HG02840 (cell line): Measurements from ENCODE around the gene LHFPL3.
A peak's percentile ranks its signal among the peaks of the same experiment; 100 is the strongest.

Experiments used
- ATAC-seq: cut with Tn5 transposase; IDR thresholded peaks from one replicate; pipeline ENCODE4 v1.9.1; 2021; ENCODE audit warnings: mild to moderate bottlenecking, moderate library complexity, moderate number of reproducible peaks; ENCODE audit not compliant: unreplicated experiment, low FRiP score

The LHFPL3 gene

DNA sequence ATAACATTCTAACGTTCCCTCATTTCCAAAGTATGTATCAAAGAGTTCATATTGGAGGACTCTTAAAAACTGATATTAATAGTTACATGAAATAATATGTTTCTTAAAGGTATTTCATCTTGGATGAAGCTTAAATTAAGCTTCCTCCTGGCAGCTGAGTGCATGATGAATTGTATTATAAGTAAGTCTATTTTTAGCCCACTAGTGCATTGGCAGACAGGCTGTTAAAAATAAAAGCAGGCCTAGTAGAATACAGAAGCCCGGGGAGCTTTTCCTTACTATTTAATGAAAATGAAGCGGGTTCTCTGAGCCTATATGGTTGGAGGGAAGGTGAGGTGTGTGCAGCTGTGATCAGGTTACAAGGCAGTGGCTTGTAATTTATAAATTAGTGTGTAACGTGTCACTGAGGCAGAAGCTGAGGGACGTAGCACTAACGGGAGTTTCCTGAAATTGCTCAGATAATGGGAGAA lies 554.9 kb downstream of the LHFPL3 start:
- peak; percentile 7 for ATAC-seq

DNA sequence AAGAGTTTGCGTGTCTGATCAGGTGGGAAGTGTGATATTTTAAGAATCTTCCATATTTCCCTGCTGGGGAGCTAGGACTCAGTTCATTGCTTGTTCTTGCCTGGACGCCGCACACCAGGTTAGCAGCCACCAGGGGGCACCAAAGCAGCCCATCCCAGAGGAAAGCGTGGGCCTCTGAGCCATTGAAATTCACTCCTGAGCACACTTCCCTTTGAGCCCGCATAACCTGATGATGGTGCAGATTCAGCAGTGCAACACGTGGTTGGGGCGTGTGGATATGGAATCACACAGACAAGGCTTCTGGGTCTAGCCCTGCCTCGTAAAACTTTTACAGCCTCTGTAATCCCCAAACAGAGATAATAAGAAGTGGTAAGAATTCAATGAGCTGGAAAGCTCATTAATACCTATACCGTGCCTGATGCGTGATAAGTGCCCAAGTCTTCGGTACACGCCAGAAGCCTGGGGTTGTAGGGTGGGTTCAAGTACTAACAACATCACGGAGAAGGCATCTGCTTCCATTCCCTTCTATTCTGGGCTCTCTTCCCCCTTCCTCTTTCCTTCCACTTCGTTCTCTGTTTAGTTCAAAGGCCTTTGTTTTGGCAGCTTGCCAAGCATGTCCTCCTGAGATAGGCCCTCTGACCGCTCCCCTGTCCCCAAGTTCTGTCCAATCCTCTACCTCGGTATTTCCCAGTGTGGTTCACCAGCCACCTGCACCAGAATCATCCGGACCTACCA lies 555.5 kb downstream of the LHFPL3 start:
- peak; percentile 75 for ATAC-seq

DNA sequence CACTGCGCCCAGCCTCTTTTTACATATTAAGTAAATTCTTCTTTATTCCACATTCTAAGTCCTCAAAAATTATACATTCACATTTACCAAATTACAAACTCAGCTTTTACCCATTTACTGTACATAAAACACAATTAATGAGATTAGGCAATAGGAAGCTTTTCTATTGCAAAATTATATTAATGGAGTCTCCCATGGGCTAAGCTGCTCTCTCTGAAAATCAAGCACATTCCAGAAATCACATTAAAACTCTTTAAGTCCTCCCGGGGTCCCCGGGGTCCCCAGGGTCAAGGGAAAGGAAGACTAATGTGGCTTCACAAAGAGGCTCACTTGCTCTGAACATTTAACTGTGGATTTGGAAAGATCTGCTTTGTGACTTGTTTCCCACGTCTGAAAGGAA lies 558.2 kb downstream of the LHFPL3 start:
- no peak for ATAC-seq

DNA sequence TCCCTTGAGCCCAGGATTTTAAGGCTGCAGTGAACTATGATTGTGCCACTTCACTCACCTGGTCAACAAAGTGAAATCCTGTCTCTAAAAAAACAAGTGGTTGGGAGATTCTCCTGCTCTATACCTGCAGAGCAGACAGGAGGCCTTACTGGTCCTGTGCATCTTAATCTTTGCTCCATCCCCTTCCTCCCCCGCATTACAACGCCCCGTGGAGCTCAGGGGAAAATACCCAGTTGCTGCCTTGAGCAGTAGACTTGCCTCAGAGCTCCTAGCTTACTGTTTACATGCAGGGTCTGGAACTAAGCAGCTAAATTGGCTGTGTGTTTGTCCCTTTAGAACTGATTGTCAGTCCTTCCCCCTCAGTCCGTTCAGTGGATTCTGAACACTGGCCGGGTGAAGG lies 561.8 kb downstream of the LHFPL3 start:
- ATAC-seq, result no peak

DNA sequence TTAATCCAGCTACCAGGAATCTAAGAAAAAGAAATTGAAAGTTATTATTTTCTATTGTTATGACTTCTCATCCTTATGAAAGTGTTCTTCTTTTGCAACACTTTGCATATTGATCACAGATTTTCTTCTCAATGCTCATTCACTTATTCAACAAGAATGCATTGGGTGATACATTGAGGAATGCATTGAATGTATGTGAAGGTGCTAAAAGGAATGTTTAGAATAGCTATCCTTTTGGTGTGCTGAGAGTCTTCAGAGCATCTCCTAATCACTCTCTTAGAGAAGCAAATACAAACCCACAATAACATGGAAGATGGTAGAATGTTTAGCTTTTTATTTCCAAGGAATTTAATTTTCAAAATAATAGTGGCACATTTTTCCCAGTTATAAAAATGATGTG lies 563.5 kb downstream of the LHFPL3 start:
- ATAC-seq, result no peak

DNA sequence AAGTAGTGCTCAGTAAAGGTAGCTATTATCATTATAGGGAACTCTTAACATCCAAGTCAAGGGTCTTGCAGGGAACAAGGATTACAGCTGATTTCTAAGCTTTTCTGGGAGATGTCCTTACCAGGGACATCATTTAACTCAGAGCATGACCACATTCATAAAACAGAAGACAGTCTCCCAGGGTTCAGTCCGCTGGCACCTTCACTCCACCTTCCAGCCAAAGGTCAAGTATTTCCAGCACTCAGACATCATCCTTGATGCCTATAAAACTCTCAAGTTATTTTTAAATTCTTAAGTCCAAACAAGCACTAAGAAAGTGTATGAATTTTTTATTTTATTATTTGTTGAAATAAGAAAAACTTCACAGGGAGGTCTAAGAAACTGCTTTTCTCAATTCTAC lies 565.9 kb downstream of the LHFPL3 start:
- no peak for ATAC-seq

DNA sequence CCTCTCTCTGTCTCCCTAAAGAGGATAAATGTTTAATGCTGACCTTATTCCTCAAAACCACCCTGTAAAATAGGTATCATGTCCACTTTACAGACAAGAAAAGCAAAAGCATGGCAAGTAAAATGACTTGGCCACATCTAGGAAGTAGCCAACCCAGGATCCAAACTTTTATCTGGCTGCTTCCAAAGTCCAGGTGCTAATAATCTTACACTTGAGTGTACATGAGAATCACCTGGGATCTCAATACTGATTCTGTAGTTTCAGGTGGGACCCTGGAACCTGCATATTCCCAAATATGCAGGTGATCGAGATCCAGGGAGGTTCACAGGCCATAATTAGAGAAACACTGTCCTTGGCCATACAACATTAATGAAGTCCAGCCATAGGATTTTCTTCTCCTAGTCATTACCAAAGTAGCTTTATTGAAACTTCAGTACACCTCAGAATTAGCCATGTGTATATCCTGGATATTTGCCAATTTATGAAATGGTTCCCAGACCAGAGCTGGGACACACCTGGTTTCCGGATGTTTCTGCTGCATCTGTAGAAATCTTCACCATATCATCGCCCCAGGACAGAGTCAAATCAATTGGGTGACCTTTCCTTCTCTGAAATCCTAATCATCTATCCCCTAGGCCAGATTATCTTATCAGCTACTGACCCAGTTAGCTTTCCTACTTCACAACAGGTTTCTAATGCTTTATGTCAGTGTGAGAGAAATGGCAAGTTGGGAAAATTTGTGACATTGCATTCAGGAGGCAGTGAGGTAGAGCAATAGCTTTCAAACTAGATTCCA lies 566.5 kb downstream of the LHFPL3 start:
- no peak for ATAC-seq

DNA sequence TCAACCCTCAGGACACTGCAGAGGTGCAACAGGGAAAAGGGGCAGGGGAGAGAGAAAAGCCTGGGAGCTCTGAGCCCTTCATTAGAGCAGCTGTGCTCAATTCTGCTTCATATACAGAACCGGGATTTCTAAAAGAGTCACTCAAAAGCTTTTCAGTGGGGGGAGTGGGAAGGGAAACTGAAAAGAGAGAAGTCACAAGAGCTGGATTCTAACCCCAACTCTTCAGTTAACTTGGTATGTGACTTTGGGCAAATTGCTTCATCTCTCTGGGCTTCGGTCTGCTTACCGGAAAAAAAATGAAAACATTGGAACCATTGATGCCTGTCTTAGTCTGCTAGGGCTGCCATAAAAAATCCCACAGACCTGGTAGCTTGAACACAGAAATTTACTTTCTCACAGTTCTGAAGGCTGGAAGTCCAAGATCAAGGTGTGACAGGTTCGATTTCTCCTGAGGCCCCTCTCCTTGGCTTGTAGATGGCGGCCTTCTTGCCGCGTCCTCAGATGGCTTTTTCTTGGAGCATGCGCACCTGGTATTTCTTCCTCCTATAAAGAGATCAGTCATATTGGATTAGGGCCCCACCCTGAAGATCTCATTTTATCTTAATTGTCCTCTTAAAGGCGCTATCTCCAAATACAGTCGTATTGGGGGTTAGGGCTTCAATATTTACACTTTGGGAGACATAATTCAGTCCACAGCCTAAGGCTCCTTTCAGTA lies 567.3 kb downstream of the LHFPL3 start:
- ATAC-seq, result no peak

DNA sequence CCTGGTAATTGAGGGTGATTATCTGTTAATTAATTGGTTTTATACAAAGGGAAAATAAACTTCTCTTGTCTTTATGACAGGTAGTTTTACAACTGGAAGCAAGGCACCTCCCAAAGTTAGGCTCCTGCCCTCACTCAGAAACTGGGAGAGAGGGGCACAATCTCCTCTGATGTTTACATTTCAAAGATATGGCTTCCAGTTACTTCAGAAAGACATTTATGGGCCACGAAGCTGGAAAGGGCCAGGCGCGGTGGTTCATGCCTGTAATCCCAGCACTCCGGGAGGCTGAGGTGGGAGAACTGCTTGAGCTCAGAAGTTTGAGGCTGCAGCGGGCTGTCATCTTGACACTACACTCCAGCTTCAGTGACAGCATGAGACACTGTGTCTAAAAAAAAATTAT lies 570.0 kb downstream of the LHFPL3 start:
- ATAC-seq, result no peak

DNA sequence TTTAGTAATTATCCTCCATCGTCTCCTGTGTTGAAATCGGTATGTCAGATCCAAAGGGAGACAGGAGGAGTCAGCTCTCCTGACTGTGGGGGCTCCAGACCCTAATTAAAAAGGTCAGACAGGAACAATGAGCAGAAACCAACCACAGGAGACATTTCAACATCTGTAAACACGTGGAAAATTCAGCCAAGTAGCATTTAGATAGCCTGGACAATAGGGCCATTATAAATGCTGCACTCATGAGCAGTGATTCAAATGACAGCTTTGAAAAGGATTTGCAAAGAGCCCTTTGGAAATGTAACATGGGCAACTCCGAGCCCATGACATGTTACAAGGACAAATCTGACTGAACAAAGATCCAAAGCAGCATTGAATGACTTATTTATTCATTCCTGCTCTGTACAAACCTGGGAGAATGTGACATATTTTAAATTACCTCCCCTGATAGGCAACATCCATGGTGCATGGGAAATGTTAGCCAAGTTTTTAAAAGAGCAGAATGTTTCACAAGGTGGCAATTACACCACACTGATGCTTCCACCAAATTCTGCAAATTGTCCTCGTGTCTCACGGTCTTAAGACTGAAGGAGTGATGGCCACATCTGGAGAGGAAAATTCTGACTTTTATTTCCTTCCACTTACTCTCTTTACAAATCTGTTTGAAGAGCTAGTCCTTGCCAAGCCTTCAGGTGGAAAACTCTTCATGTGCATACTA lies 572.3 kb downstream of the LHFPL3 start:
- no peak for ATAC-seq

DNA sequence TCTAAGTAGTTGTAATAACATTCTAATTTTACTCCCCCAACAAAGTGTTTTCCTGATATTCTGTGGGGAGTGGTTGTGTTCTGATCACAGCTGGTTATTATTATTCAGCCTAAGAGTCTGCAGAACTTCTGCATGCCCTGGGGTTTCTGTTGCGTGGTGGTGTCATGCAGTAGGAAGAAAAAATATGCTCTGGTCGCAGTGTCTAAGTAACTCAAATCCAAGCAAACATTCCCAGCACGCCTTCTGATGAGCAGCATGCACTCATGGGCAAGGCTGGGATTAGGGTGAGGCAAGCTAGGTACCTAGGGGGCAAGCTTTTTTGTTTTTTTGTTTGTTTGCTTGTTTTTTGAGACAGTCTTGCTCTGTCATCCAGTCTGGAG lies 572.8 kb downstream of the LHFPL3 start:
- ATAC-seq, result no peak

DNA sequence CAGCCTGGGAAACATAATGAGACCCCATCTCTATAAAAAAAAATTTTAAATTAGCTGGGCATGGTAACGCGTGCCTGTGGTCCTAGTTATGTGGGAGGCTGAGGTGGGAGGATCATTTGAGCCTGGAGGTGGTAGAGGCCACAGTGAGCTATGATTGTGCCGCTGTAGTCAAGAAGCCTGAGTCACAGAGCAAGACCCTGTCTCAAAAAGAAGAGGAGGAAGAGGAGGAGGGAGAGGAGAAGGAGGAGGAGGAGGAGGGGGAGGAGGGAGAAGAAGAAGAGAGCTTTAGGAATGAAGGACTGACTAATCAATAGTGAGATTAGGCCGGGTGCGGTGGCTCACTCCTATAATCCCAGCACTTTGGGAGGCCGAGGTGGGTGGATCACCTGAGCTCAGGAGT lies 573.8 kb downstream of the LHFPL3 start:
- ATAC-seq, result no peak

DNA sequence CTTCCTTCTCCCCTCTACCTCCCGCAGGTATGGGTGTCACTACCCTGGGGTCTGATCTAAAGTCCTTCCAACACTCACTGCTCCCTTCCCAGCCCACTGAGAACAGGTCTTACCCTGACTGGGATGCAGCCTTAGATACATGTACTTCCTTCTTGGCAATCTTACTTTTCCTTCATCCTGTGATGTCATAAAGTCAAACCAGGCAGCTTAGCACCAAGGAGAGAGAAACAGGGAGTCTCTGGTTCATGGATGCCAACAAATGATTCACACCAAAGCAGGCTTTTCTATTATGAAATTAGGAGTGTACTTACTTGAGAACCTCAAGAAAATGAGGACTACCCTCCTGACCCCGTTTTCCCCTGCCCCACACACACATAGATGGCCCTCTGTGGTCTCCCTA lies 574.6 kb downstream of the LHFPL3 start:
- ATAC-seq, result no peak

DNA sequence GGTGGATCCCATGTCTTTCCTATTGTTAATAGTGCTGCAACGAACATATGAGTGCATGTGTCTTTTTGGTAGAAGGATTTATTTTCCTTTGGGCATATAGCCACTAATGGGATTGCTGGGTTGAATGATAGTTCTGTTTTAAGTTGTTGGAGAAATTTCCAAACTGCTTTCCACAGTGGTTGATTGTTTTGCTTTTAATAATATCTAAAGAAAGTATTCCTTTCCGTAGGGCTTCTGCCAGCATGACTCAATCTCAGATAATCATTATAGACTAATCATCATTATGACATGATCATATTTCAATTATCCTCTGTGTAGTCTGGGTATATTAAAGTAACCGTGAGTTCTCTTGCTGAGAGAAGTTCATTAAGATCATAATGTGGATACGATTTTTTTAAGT lies 575.4 kb downstream of the LHFPL3 start:
- no peak for ATAC-seq

DNA sequence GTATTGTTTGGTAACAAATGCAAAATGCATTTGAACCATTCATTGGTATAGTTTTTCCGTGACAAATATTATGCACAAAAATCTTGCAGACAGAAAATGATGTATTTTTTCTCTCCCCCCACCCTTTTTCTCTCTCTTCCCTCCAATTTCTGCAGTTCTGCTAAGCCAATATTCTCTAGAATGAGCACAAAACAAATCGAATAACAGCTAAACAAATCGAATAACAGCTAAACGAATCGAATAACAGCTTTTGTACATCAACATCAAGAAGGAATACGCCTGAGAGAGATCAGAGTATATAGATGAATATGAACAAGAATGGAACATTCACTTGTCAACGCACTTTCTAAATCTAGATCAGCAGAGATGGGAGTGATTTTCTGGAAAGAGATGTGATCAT lies 577.6 kb downstream of the LHFPL3 start:
- ATAC-seq, result no peak

DNA sequence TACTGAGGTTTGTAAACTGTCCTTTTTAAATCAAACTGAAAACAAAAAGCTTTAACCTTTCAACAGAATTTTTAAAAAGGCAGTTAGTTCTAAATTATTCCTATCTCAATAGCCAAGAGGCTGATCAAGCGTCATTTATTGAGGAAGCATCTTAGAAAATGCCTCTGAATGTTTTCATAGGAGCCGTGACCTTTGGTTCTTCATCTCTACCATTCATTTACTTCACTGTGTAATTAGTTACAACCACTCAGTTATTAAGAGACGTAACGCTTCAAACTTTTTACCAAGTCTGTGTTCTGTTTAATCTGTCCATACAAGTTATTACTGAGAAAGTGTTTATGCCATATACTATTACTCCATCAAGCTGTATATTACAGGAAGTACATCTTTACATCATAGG lies 578.2 kb downstream of the LHFPL3 start:
- no peak for ATAC-seq

DNA sequence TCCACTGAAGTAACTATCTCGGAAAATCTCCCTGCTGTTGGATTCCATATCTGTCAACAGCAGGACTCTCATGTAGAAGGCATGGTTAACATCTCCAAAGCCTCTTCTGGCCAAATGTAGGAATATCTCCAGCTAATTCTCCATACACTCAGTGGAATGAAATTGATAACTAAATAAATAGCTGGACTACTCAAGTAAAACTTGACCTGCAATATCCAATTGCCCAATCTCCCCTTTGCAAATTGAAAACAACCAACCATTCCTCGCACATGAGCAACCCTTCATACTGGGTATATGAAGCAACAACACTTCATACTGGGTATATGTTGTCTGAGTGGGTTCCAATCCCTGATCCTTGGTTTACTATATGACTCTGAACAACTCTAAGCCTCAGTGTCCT lies 580.2 kb downstream of the LHFPL3 start:
- no peak for ATAC-seq

DNA sequence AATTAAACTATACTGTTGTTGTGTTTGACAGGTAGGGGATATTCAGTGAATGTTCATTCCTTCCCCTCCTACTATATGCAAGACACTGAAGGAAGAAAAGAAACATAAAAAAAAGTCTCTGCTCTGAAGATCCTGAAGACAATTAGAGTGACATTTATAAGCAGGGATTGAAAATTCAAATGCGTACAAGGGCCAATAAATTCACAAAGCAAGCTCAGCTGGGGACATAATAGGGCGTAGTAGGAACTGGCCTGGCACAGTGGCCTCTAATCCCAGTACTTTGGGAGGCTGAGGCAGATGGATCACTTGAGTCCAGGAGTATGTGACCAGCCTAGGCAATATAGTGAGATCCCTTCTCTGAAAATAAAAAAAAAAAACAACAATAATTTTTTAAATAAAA lies 580.7 kb downstream of the LHFPL3 start:
- ATAC-seq, result no peak

DNA sequence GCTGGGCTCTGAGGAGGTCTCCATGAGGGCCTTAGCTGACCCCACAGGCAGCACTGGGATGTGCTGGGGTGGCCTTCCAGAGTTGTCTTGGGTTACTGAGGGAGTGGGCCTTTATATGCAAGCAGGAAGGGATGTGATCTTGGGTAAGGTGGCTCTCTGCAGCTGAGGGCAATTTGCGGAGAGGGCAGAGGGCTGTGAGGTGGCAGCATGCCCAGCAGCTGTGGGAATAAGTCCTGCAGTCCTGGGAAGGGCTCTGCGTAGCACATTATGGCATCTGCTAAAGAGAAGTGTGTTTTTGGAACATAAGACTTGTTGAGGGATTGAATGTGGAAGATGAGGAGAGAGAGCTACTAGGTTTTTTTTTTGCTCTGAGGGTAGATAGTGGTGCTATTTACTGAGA lies 586.0 kb downstream of the LHFPL3 start:
- ATAC-seq, result no peak

DNA sequence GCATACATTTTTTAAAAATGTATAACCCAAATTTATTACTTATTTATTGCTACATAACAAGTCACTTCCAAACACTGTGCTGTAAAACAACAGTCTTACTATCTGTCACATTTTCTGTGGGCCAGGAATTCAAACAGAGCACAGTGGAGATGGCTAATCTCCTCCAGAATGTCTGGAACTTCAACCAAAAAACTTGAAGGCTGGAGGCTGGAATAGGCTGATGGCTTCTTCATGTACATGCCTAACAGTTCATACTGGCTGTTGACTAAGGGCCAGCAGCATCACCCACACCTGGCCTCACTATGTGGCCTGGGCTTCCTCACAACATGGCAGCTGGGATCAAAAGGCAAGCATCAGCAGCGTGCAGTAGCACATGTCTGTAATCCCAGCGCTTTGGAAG lies 593.2 kb downstream of the LHFPL3 start:
- ATAC-seq, result no peak
